Right atrium auricular region (tissue), 2 donors: ENCODE measurements around the gene POGK. TPM values are rescaled to one million over a fixed set of nuclear protein-coding genes. Genes with fewer than 3 reads are reported as not detected.
"Not testable (repeated sequence)": the region's sequence is repeated elsewhere in the genome, so short reads cannot be mapped to it uniquely, and the experiment has no call there.

Source experiments
- DNase-seq: peaks from one replicate; pipeline ENCODE4 v3.0.0-alpha.2; 2019; ENCODE audit warnings: low spot score
- H3K27ac ChIP-seq, 2 donors: fragments of 200-600 bp; sonication (generic); 1 replicate in 1 of 2; 2 replicates in 1 of 2; pipeline ENCODE4 v1.5.1; 2016 to 2019
- H3K27me3 ChIP-seq, 2 donors: fragments of 200-600 bp; sonication (generic); one replicate each; pipeline versions ENCODE4 v1.5.1 to v1.6.0; 2017 to 2019
- H3K36me3 ChIP-seq: fragments of 200-600 bp; sonication (generic); one replicate; pipeline ENCODE4 v1.5.1; 2016
- H3K4me1 ChIP-seq, 2 donors: fragments of 200-600 bp; sonication (generic); one replicate each; pipeline versions ENCODE4 v1.5.1 to v1.6.0; 2017 to 2019
- H3K4me3 ChIP-seq, 2 donors: fragments of 200-600 bp; sonication (generic); 1 replicate in 1 of 2; 2 replicates in 1 of 2; pipeline ENCODE4 v1.5.1; 2017 to 2019; ENCODE audit warnings: mild to moderate bottlenecking in 1 of 2, moderate library complexity in 1 of 2
- H3K9me3 ChIP-seq, 2 donors: fragments of 200-600 bp; sonication (generic); one replicate each; pipeline ENCODE4 v1.5.1; 2019
- total RNA-seq, 2 donors: library from RNA; depleted of rRNA; stranded (reverse); fragments of >200 nt; gene quantifications; one replicate each; pipeline ENCODE4 v1.1.0, GENCODE V29; 2016
- TF ChIP-seq, protein P1 (sequence below), 2 donors: fragments of 200-600 bp; sonication (generic); IDR thresholded peaks; one replicate each; pipeline ENCODE4 v1.5.1; 2019; ENCODE audit warnings: antibody characterized with exemption in 2 of 2

The POGK gene
- total RNA-seq, 2 donors from 2014 or later = 15.8 to 20.2 TPM

DNA sequence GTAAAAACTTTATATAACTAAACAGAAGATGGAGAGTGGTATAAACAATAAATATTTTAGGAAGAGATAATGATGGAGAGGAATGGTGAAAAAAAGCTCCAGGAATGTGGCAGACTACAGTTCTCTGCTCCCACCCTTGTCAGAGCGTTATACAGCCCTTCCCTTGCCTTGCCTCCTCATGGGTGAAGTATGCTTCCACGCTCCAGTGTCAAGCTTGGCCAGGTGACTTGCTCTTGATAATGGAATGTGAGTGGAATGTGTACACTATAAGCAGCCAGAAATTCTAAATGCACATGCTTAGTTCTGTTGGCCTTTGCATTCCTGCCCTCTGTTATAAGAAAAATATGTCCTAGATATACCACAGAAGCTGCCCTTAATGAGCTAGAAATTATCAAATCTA, 24.7 kb upstream of the POGK start:
- no peak for DNase-seq
- Histone ChIP-seq H3K4me1 (no peaks in the 10 kb centered on the region), H3K9me3 (peaks cover 0 to 2% of the 10 kb centered on the region in 2 donors), H3K36me3 (no peaks in the 10 kb centered on the region), H3K4me3 (no peak overlapping the region), H3K27ac (no peak overlapping the region), H3K27me3 (no peaks in the 10 kb centered on the region)
- TF ChIP-seq, protein P1, sequence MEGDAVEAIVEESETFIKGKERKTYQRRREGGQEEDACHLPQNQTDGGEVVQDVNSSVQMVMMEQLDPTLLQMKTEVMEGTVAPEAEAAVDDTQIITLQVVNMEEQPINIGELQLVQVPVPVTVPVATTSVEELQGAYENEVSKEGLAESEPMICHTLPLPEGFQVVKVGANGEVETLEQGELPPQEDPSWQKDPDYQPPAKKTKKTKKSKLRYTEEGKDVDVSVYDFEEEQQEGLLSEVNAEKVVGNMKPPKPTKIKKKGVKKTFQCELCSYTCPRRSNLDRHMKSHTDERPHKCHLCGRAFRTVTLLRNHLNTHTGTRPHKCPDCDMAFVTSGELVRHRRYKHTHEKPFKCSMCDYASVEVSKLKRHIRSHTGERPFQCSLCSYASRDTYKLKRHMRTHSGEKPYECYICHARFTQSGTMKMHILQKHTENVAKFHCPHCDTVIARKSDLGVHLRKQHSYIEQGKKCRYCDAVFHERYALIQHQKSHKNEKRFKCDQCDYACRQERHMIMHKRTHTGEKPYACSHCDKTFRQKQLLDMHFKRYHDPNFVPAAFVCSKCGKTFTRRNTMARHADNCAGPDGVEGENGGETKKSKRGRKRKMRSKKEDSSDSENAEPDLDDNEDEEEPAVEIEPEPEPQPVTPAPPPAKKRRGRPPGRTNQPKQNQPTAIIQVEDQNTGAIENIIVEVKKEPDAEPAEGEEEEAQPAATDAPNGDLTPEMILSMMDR (IDR thresholded peaks at IDR 0.05) = no peak

- Histone ChIP-seq H3K9me3 (peaks cover 0 to 11% of the 10 kb centered on the region in 2 donors), H3K4me1 (no peaks in the 10 kb centered on the region), H3K27ac (no peak overlapping the region), H3K4me3 (no peak overlapping the region), H3K27me3 (no peaks in the 10 kb centered on the region), H3K36me3 (no peaks in the 10 kb centered on the region)
- no peak for DNase-seq
- TF ChIP-seq, protein P1 (IDR thresholded peaks at IDR 0.05) = no peak
These were observed 19.3 kb upstream of the POGK start for GRCh38 chr1:166819974-166820373.

DNA sequence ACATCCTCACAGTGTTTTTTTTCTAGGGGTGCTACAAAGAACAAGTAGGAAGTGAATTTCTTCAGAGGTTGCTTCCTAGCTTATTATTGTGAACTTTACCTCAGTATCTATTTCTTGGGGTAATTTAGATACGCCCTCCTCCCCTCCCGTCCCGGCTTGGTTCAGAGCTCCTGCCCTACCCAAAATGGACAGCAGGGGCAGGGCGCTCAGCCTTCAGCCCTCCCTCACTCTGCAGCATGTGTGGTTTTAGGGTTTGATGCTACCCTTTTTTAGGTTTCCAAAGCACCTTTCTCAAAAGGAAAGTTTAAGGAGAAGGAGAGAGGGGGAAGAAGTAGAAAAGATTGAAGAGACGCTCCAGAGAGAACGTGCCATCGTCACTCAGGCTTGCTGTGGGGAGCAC, 16.9 kb upstream of the POGK start:
- Histone ChIP-seq H3K27me3 (no peaks in the 10 kb centered on the region), H3K4me1 (no peaks in the 10 kb centered on the region), H3K9me3 (peaks cover 0 to 11% of the 10 kb centered on the region in 2 donors), H3K27ac (no peak overlapping the region), H3K4me3 (no peak overlapping the region), H3K36me3 (no peaks in the 10 kb centered on the region)
- TF ChIP-seq, protein P1 (IDR thresholded peaks at IDR 0.05) = no peak
- no peak for DNase-seq

- Histone ChIP-seq H3K4me1 (no peaks in the 10 kb centered on the region), H3K27ac (no peak overlapping the region)
- TF ChIP-seq, protein P1 (IDR thresholded peaks at IDR 0.05) = no peak
These were observed 11.8 kb upstream of the POGK start for GRCh38 chr1:166827426-166827825.

GRCh38 chr1:166829762-166830161, 9.5 kb upstream of the POGK start:
- H3K27me3 ChIP-seq, H3K4me1 ChIP-seq: not testable (repeated sequence)

More at GRCh38 chr1:166827426-166827825, 11.8 kb upstream of the POGK start:
- Histone ChIP-seq H3K4me3 (no peak overlapping the region), H3K27me3 (no peaks in the 10 kb centered on the region), H3K36me3 (no peaks in the 10 kb centered on the region), H3K9me3 (peaks cover 0 to 22% of the 10 kb centered on the region in 2 donors)
- no peak for DNase-seq

GRCh38 chr1:166836733-166837132, 2.5 kb upstream of the POGK start:
- Histone ChIP-seq H3K9me3 (no peaks in the 10 kb centered on the region), H3K27ac (no peak overlapping the region), H3K4me1 (peaks cover 0 to 28% of the 10 kb centered on the region in 2 donors), H3K4me3 (no peak overlapping the region), H3K36me3 (peaks cover 8% of the 10 kb centered on the region), H3K27me3 (no peaks in the 10 kb centered on the region)
- TF ChIP-seq, protein P1 (IDR thresholded peaks at IDR 0.05) = no peak
- no peak for DNase-seq

More at GRCh38 chr1:166829762-166830161, 9.5 kb upstream of the POGK start:
- not testable (repeated sequence) for H3K27ac ChIP-seq, DNase-seq, H3K36me3 ChIP-seq, H3K4me3 ChIP-seq
- peaks cover 0 to 22% of the 10 kb centered on the region in 2 donors for H3K9me3 ChIP-seq
